HG02623 (cell line): ENCODE measurements around the gene DENND1A.
"Not testable (repeated sequence)": the region's sequence is repeated elsewhere in the genome, so short reads cannot be mapped to it uniquely, and the experiment has no call there.

Source experiments
- ATAC-seq: cut with Tn5 transposase; IDR thresholded peaks from one replicate; pipeline ENCODE4 v1.9.1; 2021; ENCODE audit warnings: moderate library complexity; ENCODE audit not compliant: unreplicated experiment

The DENND1A gene

GRCh38 chr9:123657941-123658340 is 272.0 kb downstream of the DENND1A start:
- ATAC-seq = no peak

- no peak for ATAC-seq
Measured at GRCh38 chr9:123657099-123657498, 272.8 kb downstream of the DENND1A start.

- ATAC-seq = no peak
Measured at GRCh38 chr9:123656565-123656964, 273.4 kb downstream of the DENND1A start.

- ATAC-seq = no peak
Measured at GRCh38 chr9:123655681-123656423, 274.1 kb downstream of the DENND1A start.

GRCh38 chr9:123654994-123655637 is 274.8 kb downstream of the DENND1A start:
- ATAC-seq = no peak

- no peak for ATAC-seq
Measured at GRCh38 chr9:123654218-123654993, 275.5 kb downstream of the DENND1A start.

- no peak for ATAC-seq
Measured at GRCh38 chr9:123652416-123652815, 277.5 kb downstream of the DENND1A start.

DNA sequence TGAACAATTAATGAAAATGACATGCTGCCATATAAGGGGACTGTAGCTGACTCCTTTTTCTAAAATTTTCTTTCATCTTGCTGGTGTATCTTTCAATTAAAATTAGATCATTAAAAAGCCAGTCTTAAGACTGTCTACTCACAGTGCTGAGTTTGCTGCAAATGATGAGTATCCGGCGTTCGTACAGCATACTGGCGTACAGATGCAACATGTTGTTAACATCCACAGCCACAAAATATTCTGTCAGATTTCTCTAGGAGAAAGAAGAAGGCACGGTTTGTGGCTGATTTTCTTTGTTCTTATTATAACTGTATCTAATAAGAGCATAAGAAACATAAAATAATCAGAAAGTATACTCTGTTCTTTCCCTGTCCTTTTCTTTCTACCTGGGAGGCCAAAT is 278.1 kb downstream of the DENND1A start:
- no peak for ATAC-seq

DNA sequence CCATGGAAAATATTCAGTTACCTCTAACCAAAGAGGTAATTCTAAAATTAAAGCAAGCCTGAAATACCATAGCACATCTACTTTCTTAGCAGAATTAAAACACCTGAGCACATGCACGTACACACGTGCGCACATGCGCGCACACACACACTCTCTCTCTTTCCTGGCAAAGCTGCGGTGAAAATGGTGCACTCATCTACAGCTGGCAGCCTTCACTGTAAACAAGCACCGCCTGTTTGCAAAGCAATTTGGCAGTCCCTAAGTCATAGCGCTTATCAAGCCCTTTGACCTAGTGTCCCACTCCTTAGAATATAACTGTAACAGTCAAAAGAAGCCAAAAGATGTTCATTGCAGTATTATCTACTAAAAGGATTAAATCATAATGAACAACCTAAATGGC is 278.7 kb downstream of the DENND1A start:
- no peak for ATAC-seq

DNA sequence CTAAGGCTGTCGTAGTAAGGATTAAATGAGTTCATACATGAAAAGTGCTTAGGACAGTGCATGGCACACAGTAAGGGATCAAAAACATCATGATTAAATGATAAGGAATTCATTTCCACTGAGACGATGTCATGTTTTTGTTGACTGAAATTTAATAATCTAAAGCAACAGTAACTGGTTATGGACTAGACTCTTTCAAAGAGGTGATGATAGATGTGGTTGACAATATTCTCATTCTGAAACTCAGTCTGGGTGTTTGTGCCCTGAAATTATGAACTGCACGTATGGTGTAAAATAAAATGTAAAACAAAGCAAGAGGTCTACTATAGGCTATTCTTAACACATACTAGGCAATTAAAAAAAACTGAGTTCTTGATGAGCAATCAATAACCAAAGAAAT is 280.0 kb downstream of the DENND1A start:
- ATAC-seq = no peak

DNA sequence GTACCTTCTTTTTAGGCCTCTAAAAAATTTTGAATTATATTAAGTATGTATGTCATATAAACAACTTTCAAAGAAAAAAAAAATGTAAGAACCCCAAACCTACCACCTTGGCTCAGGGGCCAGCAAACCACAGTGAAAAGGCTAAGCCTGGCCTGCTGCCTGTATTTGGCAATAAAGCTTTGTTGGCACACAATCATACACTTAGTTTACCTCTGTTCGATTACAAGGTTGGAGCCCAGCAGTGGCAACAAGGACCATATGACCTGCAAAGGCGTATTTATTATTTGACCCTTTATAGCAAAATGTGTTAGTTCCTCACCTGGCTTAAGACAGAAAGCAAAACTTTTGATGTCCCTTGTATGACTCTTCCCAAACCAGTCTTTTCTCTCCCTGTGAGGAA is 282.8 kb downstream of the DENND1A start:
- ATAC-seq = no peak

DNA sequence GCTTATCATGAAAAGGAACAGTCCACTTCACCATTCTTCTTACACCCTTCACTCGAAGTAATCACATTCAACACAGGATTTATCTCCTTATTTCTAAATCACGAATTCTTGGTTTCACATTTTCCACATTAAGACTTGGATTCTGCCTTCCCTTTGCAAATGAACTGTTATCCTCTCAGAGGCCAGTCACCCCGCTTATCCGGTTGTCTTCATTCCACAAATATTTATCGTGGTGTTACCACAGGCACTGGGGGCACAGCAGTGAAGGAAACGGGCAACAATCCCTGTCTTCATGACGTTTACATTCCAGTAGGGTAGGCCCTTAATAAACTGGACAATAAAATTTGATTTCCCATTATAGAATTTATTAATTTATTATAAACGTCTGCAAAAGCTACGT is 284.2 kb downstream of the DENND1A start:
- no peak for ATAC-seq

- ATAC-seq = no peak
Measured at GRCh38 chr9:123645126-123645525, 284.8 kb downstream of the DENND1A start.

- ATAC-seq = no peak
Measured at GRCh38 chr9:123643518-123643917, 286.4 kb downstream of the DENND1A start.

GRCh38 chr9:123642291-123643278 is 287.3 kb downstream of the DENND1A start:
- ATAC-seq = no peak

DNA sequence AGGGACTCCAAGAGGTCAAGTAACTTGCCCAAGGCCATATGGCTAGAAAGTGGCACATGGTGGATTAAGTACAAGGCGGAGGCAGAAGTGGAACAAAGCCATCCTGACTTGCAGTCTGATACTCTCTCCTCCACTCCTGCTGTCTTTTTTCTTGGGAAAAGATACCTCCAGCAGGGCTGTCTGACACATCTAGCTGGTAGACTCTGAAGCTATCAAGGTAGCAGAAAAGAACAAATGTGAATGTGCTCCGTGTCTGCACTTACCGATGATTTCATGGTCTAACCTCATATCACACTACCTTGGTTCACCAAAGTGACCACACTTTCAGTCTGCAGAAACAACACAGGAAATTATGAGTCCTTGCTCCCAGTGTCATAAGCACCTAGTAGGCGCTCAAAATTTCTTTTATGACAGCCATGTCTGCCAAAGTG is 289.1 kb downstream of the DENND1A start:
- ATAC-seq = no peak

- ATAC-seq = no peak
Measured at GRCh38 chr9:123639743-123640142, 290.2 kb downstream of the DENND1A start.

- no peak for ATAC-seq
Measured at GRCh38 chr9:123637945-123638634, 291.8 kb downstream of the DENND1A start.

DNA sequence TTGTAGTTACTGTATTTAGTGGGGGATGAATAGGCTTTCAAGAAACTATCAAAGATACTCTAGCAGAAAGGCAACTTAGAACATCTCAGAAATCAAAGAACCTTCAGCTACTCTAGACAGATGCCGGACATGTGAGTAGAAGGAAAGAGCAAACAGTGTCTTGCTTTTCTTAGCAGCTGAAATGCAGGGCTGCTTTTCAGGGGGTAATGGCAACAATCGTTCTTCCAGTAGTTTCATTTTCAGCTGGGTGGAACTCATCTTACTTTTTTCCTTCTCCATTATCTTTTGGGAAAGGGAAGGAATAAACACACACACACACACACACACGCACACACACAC is 292.4 kb downstream of the DENND1A start:
- ATAC-seq = no peak

DNA sequence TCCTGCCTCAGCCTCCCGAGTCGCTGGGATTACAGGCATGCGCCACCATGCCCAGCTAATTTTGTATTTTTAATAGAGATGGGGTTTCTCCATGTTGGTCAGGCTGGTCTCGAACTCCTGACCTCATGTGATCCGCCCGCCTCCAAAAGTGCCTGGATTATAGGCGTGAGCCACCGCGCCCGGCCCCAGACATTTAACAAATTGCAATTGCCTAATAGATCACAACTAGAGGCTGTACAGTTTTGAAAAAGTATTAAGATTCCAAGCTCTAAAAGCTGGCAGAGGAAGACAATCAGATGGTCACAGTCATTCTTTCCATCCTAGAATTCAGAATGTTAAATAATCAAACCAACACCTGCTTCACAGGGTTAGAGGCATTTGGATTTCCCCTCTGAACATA is 293.1 kb downstream of the DENND1A start:
- not testable (repeated sequence) for ATAC-seq
